Natural killer cell (primary cell): Measurements from ENCODE around the gene GLI3. TPM values are rescaled to one million over a fixed set of nuclear protein-coding genes. Genes with fewer than 3 reads are reported as not detected.

Experiments used
- ATAC-seq, 3 donors: fragments of 150-1000 bp in 2 of 3; fragments of 200-7000 bp in 1 of 3; cut with Tn5 transposase; 1 replicate in 1 of 3; 2 replicates in 2 of 3; pipeline ENCODE4 v1.10.0; 2021; ENCODE audit warnings: mild to moderate bottlenecking in 2 of 3, moderate library complexity in 2 of 3
- DNase-seq, 2 donors: peaks; one replicate each; pipeline versions ENCODE4 v3.0.0 to v3.0.0-alpha.2; 2013 to 2021; ENCODE audit warnings: mixed read lengths in 1 of 2
- H3K27ac ChIP-seq: one replicate; pipeline ENCODE4 v1.5.1; 2013; ENCODE audit warnings: mild to moderate bottlenecking, low read length
- H3K27me3 ChIP-seq: one replicate; pipeline ENCODE4 v1.6.1; 2013; ENCODE audit warnings: low read length; ENCODE audit not compliant: control insufficient read depth, insufficient read depth
- H3K36me3 ChIP-seq: one replicate; pipeline ENCODE4 v1.6.1; 2013; ENCODE audit warnings: low read length; ENCODE audit not compliant: control insufficient read depth, insufficient read depth
- H3K4me1 ChIP-seq: one replicate; pipeline ENCODE4 v1.6.1; 2013; ENCODE audit warnings: low read length; ENCODE audit not compliant: control insufficient read depth, insufficient read depth
- H3K4me3 ChIP-seq: one replicate; pipeline ENCODE4 v1.5.1; 2013; ENCODE audit warnings: low read length
- H3K9me3 ChIP-seq: one replicate; pipeline ENCODE4 v1.6.1; 2013; ENCODE audit warnings: low read length; ENCODE audit not compliant: control insufficient read depth, insufficient read depth
- H3K27ac Mint-ChIP-seq, 2 donors: one replicate each; pipeline ENCODE4 v1.8.0; 2022; ENCODE audit warnings: mild to moderate bottlenecking in 2 of 2, mixed read lengths in 2 of 2, moderate library complexity in 1 of 2
- H3K27me3 Mint-ChIP-seq, 2 donors: one replicate each; pipeline ENCODE4 v1.8.0; 2022; ENCODE audit warnings: low read depth in 2 of 2, mixed read lengths in 2 of 2
- H3K36me3 Mint-ChIP-seq: one replicate; pipeline ENCODE4 v1.8.0; 2022; ENCODE audit warnings: mixed read lengths
- H3K4me1 Mint-ChIP-seq, 2 donors: one replicate each; pipeline ENCODE4 v1.8.0; 2022; ENCODE audit warnings: mixed read lengths in 2 of 2
- H3K4me3 Mint-ChIP-seq: one replicate; pipeline ENCODE4 v1.8.0; 2022; ENCODE audit warnings: mild to moderate bottlenecking, moderate library complexity, mixed read lengths
- H3K9me3 Mint-ChIP-seq, 2 donors: one replicate each; pipeline ENCODE4 v1.8.0; 2022; ENCODE audit warnings: mixed read lengths in 2 of 2
- CTCF ChIP-seq: fragments of 200-600 bp; IDR thresholded peaks from one replicate; pipeline ENCODE4 v1.8.0; 2022; ENCODE audit warnings: antibody characterized with exemption
- WGBS: methylation state at CpG from one replicate; pipeline ENCODE4 v1.1.7; 2013; ENCODE audit warnings: missing lambda C conversion rate; ENCODE audit not compliant: insufficient coverage; 5-methylcytosine and 5-hydroxymethylcytosine counted together
- intact Hi-C: fragments of 100-400 bp; cut with micrococcal nuclease; formaldehyde crosslinking; loops from one replicate; pipeline ENCODE4 v1.14.2; 2022
- total RNA-seq, 4 donors: library from RNA; stranded (reverse); fragments of 120-200 nt in 1 of 4; gene quantifications; one replicate each; pipeline versions ENCODE4 v1.2.3 to v1.2.4, GENCODE V29; 2013 to 2022

Gene GLI3
- total RNA-seq, 3 donors from 2014 or later (not counting 1 experiment from before 2014, with no cell fraction given), result 2.9 to 4.7 (median 3.1) TPM

GRCh38 chr7:41924796-41925195 is 312.2 kb downstream of the GLI3 start:
- WGBS, result 89% methylated on average over 8 of the region's 9 CpGs
- Mint-ChIP-seq H3K27ac (no peak overlapping the region), H3K36me3 (no peaks in the 10 kb centered on the region), H3K9me3 (no peaks in the 10 kb centered on the region), H3K27me3 (peaks cover 17 to 18% of the 10 kb centered on the region in 2 donors), H3K4me1 (peaks cover 0 to 7% of the 10 kb centered on the region in 2 donors), H3K4me3 (no peak overlapping the region)
- Histone ChIP-seq H3K4me1 (no peaks in the 10 kb centered on the region), H3K36me3 (no peaks in the 10 kb centered on the region), H3K27me3 (no peaks in the 10 kb centered on the region), H3K9me3 (no peaks in the 10 kb centered on the region), H3K27ac (no peak overlapping the region), H3K4me3 (no peak overlapping the region)
- no peak for TF ChIP-seq CTCF
- DNase-seq, result no peak
- intact Hi-C loops, result no loop called here
- ATAC-seq, result no peak

- WGBS, result 76% methylated on average over 2 of the region's 2 CpGs
- H3K27ac ChIP-seq, result no peak overlapping the region
- no peaks in the 10 kb centered on the region for H3K9me3 Mint-ChIP-seq
- H3K27me3 Mint-ChIP-seq, result peaks cover 12 to 21% of the 10 kb centered on the region in 2 donors
- DNase-seq (no peak), ATAC-seq (no peak)
- no peak overlapping the region for H3K4me3 Mint-ChIP-seq
- no peak for TF ChIP-seq CTCF
- no peaks in the 10 kb centered on the region for H3K9me3 ChIP-seq
- intact Hi-C loops, result no loop called here
- no peak overlapping the region for H3K27ac Mint-ChIP-seq
- no peaks in the 10 kb centered on the region for H3K27me3 ChIP-seq
- no peak overlapping the region for H3K4me3 ChIP-seq
- peaks cover 0 to under 1% of the 10 kb centered on the region in 2 donors for H3K4me1 Mint-ChIP-seq
- H3K36me3 Mint-ChIP-seq, result no peaks in the 10 kb centered on the region
- no peaks in the 10 kb centered on the region for H3K4me1 ChIP-seq
- no peaks in the 10 kb centered on the region for H3K36me3 ChIP-seq
These were observed 314.6 kb downstream of the GLI3 start for GRCh38 chr7:41922373-41922772.

GRCh38 chr7:41921453-41921981 is 315.5 kb downstream of the GLI3 start:
- intact Hi-C loops, result no loop called here
- H3K9me3 ChIP-seq, result no peaks in the 10 kb centered on the region
- DNase-seq (no peak), ATAC-seq (no peak)
- no peaks in the 10 kb centered on the region for H3K27me3 ChIP-seq
- no peaks in the 10 kb centered on the region for H3K4me1 Mint-ChIP-seq
- no peak overlapping the region for H3K27ac ChIP-seq
- H3K36me3 ChIP-seq, result no peaks in the 10 kb centered on the region
- no peak overlapping the region for H3K4me3 Mint-ChIP-seq
- no peaks in the 10 kb centered on the region for H3K9me3 Mint-ChIP-seq
- H3K27me3 Mint-ChIP-seq, result peaks cover 12 to 21% of the 10 kb centered on the region in 2 donors
- 94% methylated on average over 3 of the region's 3 CpGs for WGBS
- H3K27ac Mint-ChIP-seq, result no peak overlapping the region
- no peaks in the 10 kb centered on the region for H3K36me3 Mint-ChIP-seq
- no peak for TF ChIP-seq CTCF
- no peaks in the 10 kb centered on the region for H3K4me1 ChIP-seq
- no peak overlapping the region for H3K4me3 ChIP-seq

GRCh38 chr7:41918597-41918996 is 318.4 kb downstream of the GLI3 start:
- intact Hi-C loops, result no loop called here
- WGBS, result 90% methylated on average over 4 of the region's 5 CpGs

More at GRCh38 chr7:41918597-41918996, 318.4 kb downstream of the GLI3 start:
- H3K4me3 Mint-ChIP-seq, result no peak overlapping the region
- H3K4me3 ChIP-seq, result no peak overlapping the region
- H3K27ac Mint-ChIP-seq, result no peak overlapping the region
- no peak for ATAC-seq
- no peak for TF ChIP-seq CTCF
- no peaks in the 10 kb centered on the region for H3K9me3 ChIP-seq
- no peaks in the 10 kb centered on the region for H3K9me3 Mint-ChIP-seq
- H3K36me3 Mint-ChIP-seq, result no peaks in the 10 kb centered on the region
- H3K4me1 ChIP-seq, result no peaks in the 10 kb centered on the region
- H3K36me3 ChIP-seq, result no peaks in the 10 kb centered on the region
- no peaks in the 10 kb centered on the region for H3K4me1 Mint-ChIP-seq
- peaks cover 12 to 21% of the 10 kb centered on the region in 2 donors for H3K27me3 Mint-ChIP-seq
- no peak overlapping the region for H3K27ac ChIP-seq
- DNase-seq, result no peak
- H3K27me3 ChIP-seq, result no peaks in the 10 kb centered on the region
